HuH-7 (cell line): ENCODE data around the gene ACTR5.
A peak's percentile ranks its signal among the peaks of the same experiment; 100 is the strongest.
"Not testable (repeated sequence)": the region's sequence is repeated elsewhere in the genome, so short reads cannot be mapped to it uniquely, and the experiment has no call there.

ENCODE experiments used
- DNase-seq: peaks from one replicate; pipeline ENCODE4 v3.0.0; 2011; ENCODE audit warnings: low spot score

ACTR5 gene

GRCh38 chr20:38805958-38806854 lies 57.9 kb downstream of the ACTR5 start:
- peak; percentile 24 for DNase-seq

GRCh38 chr20:38806855-38807655 lies 58.8 kb downstream of the ACTR5 start:
- no peak for DNase-seq

GRCh38 chr20:38809942-38810341 lies 61.7 kb downstream of the ACTR5 start:
- DNase-seq: no peak

- DNase-seq: no peak
Measured at GRCh38 chr20:38810926-38811630, 62.8 kb downstream of the ACTR5 start.

GRCh38 chr20:38811769-38812168 lies 63.5 kb downstream of the ACTR5 start:
- no peak for DNase-seq

- no peak for DNase-seq
Measured at GRCh38 chr20:38812182-38812581, 63.9 kb downstream of the ACTR5 start.

GRCh38 chr20:38812709-38813573 lies 64.7 kb downstream of the ACTR5 start:
- DNase-seq: no peak

- DNase-seq: not testable (repeated sequence)
Measured at GRCh38 chr20:38813574-38813962, 65.3 kb downstream of the ACTR5 start.

GRCh38 chr20:38815446-38815845 lies 67.2 kb downstream of the ACTR5 start:
- no peak for DNase-seq

- no peak for DNase-seq
Measured at GRCh38 chr20:38818113-38819065, 70.1 kb downstream of the ACTR5 start.
